NCI-H128 (cell line): ENCODE data around the gene TNC.

ENCODE experiments used
- DNase-seq: peaks from one replicate; lab custom pipeline; 2025; ENCODE audit not compliant: unreplicated experiment; lab: John Stamatoyannopoulos, UW

Gene TNC

GRCh38 chr9:115117999-115118878, at the start of gene TNC:
Gene TNC (minus strand): TSS chr9:115118157. CDS start chr9:115091018, 27,139 bp downstream.
- DNase-seq = peak; percentile 32

GRCh38 chr9:115167175-115167574, 49.2 kb upstream of the TNC start:
- no peak for DNase-seq

- DNase-seq = no peak
Observed at GRCh38 chr9:115165233-115165632, 47.3 kb upstream of the TNC start.

- peak; percentile 54 for DNase-seq
Observed at GRCh38 chr9:115164511-115164974, 46.6 kb upstream of the TNC start.

- no peak for DNase-seq
Observed at GRCh38 chr9:115162946-115163345, 45.0 kb upstream of the TNC start.

- no peak for DNase-seq
Observed at GRCh38 chr9:115161446-115161845, 43.5 kb upstream of the TNC start.

- DNase-seq = no peak
Observed at GRCh38 chr9:115158661-115159481, 40.9 kb upstream of the TNC start.

GRCh38 chr9:115157245-115157674, 39.3 kb upstream of the TNC start:
- no peak for DNase-seq

- DNase-seq = no peak
Observed at GRCh38 chr9:115155037-115155436, 37.1 kb upstream of the TNC start.

- no peak for DNase-seq
Observed at GRCh38 chr9:115154617-115155016, 36.7 kb upstream of the TNC start.

GRCh38 chr9:115152281-115152820, 34.4 kb upstream of the TNC start:
- no peak for DNase-seq

- DNase-seq = no peak
Observed at GRCh38 chr9:115148721-115149120, 30.8 kb upstream of the TNC start.

GRCh38 chr9:115146581-115147021, 28.6 kb upstream of the TNC start:
- DNase-seq = no peak

GRCh38 chr9:115144706-115145105, 26.7 kb upstream of the TNC start:
- no peak for DNase-seq

- DNase-seq = no peak
Observed at GRCh38 chr9:115143689-115144088, 25.7 kb upstream of the TNC start.

GRCh38 chr9:115142517-115143270, 24.7 kb upstream of the TNC start:
- DNase-seq = no peak

- DNase-seq = no peak
Observed at GRCh38 chr9:115142090-115142489, 24.1 kb upstream of the TNC start.

- no peak for DNase-seq
Observed at GRCh38 chr9:115141612-115142011, 23.7 kb upstream of the TNC start.

GRCh38 chr9:115138151-115138550, 20.2 kb upstream of the TNC start:
- DNase-seq = no peak

- DNase-seq = no peak
Observed at GRCh38 chr9:115137526-115137925, 19.6 kb upstream of the TNC start.
